ENCODE results near the gene CCDC112. TPM values are rescaled to one million over a fixed set of nuclear protein-coding genes. Genes with fewer than 3 reads are reported as not detected.

CCDC112 gene
- total and polyA plus RNA-seq, 8 donors = 6.0 to 22.0 (median 15.9) TPM

DNA sequence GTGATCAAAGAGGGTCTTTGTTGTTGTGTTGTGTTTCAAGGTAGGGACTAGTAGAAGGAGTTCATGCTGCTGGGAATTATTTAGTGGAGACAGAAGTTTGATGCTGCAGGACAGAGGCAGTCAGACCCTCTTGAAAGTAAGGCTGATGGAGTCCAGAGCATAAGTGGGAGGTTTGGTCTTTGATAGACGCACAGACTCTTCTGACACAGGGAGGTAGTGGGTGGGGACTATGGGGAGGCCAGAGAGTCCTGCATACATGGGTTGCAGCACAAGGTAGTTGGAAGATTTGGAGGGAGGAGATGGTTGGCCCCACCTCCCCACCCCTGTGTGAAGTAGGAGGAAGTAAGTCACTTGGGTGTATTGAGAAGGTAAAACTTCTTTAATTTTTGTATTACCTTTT, 2.4 kb upstream of the CCDC112 start:
- DNase-seq (no peak), ATAC-seq (no peak)
- intact Hi-C loops (cut with DNase I) = no loop called here
- TF ChIP-seq, protein P1, sequence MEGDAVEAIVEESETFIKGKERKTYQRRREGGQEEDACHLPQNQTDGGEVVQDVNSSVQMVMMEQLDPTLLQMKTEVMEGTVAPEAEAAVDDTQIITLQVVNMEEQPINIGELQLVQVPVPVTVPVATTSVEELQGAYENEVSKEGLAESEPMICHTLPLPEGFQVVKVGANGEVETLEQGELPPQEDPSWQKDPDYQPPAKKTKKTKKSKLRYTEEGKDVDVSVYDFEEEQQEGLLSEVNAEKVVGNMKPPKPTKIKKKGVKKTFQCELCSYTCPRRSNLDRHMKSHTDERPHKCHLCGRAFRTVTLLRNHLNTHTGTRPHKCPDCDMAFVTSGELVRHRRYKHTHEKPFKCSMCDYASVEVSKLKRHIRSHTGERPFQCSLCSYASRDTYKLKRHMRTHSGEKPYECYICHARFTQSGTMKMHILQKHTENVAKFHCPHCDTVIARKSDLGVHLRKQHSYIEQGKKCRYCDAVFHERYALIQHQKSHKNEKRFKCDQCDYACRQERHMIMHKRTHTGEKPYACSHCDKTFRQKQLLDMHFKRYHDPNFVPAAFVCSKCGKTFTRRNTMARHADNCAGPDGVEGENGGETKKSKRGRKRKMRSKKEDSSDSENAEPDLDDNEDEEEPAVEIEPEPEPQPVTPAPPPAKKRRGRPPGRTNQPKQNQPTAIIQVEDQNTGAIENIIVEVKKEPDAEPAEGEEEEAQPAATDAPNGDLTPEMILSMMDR (IDR thresholded peaks at IDR 0.05) = no peak
- H3K4me1 ChIP-seq = peaks cover 0 to 11% of the 10 kb centered on the region in 2 donors
- no peak overlapping the region for H3K27ac ChIP-seq
- H3K27me3 ChIP-seq = no peaks in the 10 kb centered on the region
- H3K9me3 ChIP-seq = no peaks in the 10 kb centered on the region
- H3K4me3 ChIP-seq = no peak overlapping the region
- no peaks in the 10 kb centered on the region for H3K36me3 ChIP-seq

DNA sequence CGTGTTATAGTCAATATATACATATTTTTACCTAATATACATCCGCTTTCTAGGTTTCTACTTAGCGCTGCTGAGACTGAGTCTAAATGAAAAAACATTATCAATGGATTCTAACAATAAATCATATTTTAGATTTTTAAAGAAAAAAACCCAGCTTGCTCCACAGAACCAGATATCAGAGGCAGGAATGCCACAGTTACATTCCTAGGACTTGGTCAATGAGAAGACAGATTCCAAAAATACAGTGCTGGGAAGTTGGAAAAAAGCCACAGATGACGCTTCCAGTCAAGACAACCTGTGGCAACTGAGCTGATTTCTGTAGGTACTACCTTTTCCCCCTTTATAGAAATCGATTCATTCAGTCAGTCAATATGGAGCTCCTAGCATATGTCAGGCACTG, 577 bp upstream of the CCDC112 start:
- DNase-seq = peak in 1 of 4 donors; percentile 7
- H3K36me3 ChIP-seq = no peaks in the 10 kb centered on the region
- TF ChIP-seq, protein P1 (IDR thresholded peaks at IDR 0.05) = no peak
- intact Hi-C loops (cut with DNase I) = no loop called here
- H3K27me3 ChIP-seq = no peaks in the 10 kb centered on the region
- peak overlapping the region in 1 of 2 donors; percentile 69 for H3K4me3 ChIP-seq
- no peak overlapping the region for H3K27ac ChIP-seq
- ATAC-seq = no peak
- H3K4me1 ChIP-seq = peaks cover 0 to 11% of the 10 kb centered on the region in 2 donors
- no peaks in the 10 kb centered on the region for H3K9me3 ChIP-seq

DNA sequence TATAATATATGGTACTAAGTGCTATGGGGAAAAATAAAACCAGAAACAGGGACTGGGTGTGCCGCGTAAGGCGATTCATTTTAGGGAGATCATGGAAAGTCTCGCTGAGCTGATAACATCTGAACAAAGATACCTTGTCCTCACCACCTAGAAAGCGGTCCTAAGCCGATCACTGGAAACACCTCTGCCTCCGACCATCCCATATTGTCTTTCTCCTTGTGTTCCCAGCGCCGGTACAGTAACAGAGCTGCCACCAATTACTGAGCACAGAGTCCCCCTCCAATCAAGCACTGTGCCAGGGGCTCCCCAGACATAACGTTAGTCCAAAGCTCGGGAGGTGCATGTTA, 704 bp downstream of the CCDC112 start:
- Histone ChIP-seq H3K4me3 (peak overlapping the region; percentile 69 to 72), H3K4me1 (peaks cover 0 to 11% of the 10 kb centered on the region in 2 donors), H3K9me3 (no peaks in the 10 kb centered on the region), H3K27ac (peak overlapping the region in 1 of 2 donors; percentile 64), H3K27me3 (no peaks in the 10 kb centered on the region), H3K36me3 (no peaks in the 10 kb centered on the region)
- ATAC-seq (peak; percentile 33), DNase-seq (peak in 1 of 4 donors; percentile 23)
- intact Hi-C loops (cut with DNase I) = no loop called here
- TF ChIP-seq, protein P1 (IDR thresholded peaks at IDR 0.05) = no peak

DNA sequence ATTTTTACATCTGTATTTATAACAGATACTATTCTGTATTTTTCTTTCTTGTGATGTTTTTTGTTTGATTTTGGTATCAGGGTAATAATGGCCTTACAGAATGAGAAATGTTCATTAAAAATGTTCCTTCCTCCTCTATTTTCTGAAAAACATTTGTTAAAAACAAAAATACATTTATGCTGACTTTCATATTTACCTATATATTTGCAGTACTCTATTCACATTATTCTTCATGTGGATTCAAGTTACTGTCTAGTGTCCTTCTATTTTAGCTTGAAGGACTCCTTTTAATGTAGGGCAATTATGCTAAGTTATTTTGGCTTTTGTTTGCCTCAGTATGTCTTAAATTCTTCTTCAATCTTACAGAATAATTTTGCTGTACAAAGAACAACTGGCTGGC, 5.1 kb downstream of the CCDC112 start:
- TF ChIP-seq, protein P1 (IDR thresholded peaks at IDR 0.05) = no peak
- Histone ChIP-seq H3K9me3 (no peaks in the 10 kb centered on the region), H3K27me3 (no peaks in the 10 kb centered on the region), H3K4me3 (no peak overlapping the region), H3K36me3 (no peaks in the 10 kb centered on the region), H3K4me1 (peaks cover 0 to 11% of the 10 kb centered on the region in 2 donors), H3K27ac (no peak overlapping the region)
- DNase-seq (no peak), ATAC-seq (no peak)
- intact Hi-C loops (cut with DNase I) = no loop called here

DNA sequence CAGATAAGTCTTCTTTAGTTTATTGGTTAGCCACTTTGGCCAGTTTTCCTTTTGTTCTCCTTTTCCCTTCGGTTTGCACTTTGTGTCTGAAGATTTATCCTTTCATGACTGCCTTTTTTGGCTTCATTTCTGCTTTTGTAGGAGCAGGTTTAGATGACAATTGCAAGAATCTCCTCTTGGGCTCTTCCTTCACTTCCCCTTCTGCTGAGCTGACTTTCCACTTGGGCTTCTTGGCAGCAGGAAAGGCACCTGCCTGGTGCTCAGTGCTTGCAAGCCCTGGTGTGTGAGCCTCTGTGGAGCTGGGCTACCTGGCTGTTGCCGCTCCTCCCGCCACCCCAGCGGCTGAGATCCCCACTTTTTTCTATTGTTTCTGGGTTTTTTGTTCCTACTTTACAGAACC, 7.3 kb downstream of the CCDC112 start:
- TF ChIP-seq, protein P1 (IDR thresholded peaks at IDR 0.05) = no peak
- intact Hi-C loops (cut with DNase I) = no loop called here
- Histone ChIP-seq H3K27ac (no peak overlapping the region), H3K4me3 (no peak overlapping the region), H3K9me3 (no peaks in the 10 kb centered on the region), H3K27me3 (no peaks in the 10 kb centered on the region), H3K36me3 (no peaks in the 10 kb centered on the region), H3K4me1 (no peaks in the 10 kb centered on the region)
- DNase-seq (no peak), ATAC-seq (no peak)
